Measurements from ENCODE around the gene DOCK3.

- no peak for TF ChIP-seq EZH2 (IDR thresholded peaks at IDR 0.05)
- no peak for TF ChIP-seq POLR2AphosphoS5 (IDR thresholded peaks at IDR 0.05; ENCODE audit: borderline replicate concordance, low read depth, low read length)
- no peak for TF ChIP-seq FOXP2 (optimal IDR thresholded peaks at IDR 0.05; ENCODE audit: control extremely low read depth, extremely low read length, insufficient read depth)
Observed at GRCh38 chr3:50658831-50659230, 15.9 kb upstream of the DOCK3 start.
